ENCODE data around the gene TOR1AIP1. TPM values are rescaled to one million over a fixed set of nuclear protein-coding genes. Genes with fewer than 3 reads are reported as not detected.
A peak's percentile ranks its signal among the peaks of the same experiment; 100 is the strongest.

Gene TOR1AIP1
- total RNA-seq, 1 donor from 2014 or later, result 68.8 TPM

DNA sequence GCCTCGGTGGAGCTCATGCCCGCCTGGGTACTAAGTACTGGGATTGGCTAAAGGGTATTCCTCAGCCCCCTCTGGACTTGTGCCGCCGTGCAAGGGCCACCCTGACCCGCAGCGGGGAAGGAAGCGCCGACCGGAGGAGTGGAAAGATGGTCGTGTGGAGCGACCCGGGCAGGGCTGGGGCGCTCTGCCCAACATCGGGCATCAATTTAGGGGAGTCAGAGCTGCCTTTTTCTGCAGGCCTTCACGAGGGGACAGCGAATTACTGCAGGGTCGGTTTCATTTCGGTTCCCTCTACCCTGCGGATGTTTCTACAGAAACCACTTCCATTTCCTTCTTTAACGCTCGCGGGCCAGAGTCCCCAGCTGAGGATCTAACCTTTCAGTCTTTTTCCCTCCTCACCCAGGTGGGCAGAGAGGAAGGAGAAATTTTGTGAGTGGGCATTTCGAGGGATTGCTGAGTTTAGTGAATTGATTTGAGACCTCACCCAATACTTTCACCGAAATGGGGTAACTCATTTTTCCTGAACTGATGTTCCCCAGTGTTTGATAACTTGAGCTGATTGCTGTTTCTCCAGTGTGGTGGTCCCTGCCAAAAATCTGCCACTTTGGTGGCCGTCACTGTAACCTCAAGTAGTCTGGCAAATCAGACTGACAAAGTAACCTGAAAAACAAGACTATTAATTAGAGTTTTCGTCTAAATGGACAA, 1.1 kb downstream of the TOR1AIP1 start:
- intact Hi-C loops (cut with DNase I), result no loop called here
- DNase-seq, result no peak

GRCh38 chr1:179883745-179884138, 1.7 kb downstream of the TOR1AIP1 start:
- H3K9me3 ChIP-seq, result no peaks in the 10 kb centered on the region
- intact Hi-C loops (cut with DNase I), result no loop called here
- H3K27ac ChIP-seq, result peak overlapping the region; percentile 100
- TF ChIP-seq CTCF (IDR thresholded peaks at IDR 0.05), result no peak
- peak overlapping the region; percentile 91 for H3K4me3 ChIP-seq
- H3K27me3 ChIP-seq, result no peaks in the 10 kb centered on the region
- peaks cover 30% of the 10 kb centered on the region for H3K36me3 ChIP-seq
- ATAC-seq (no peak), DNase-seq (no peak)
- H3K4me1 ChIP-seq, result peaks cover 60% of the 10 kb centered on the region

More for the DNA sequence above, 1.1 kb downstream of the TOR1AIP1 start:
- ATAC-seq, result no peak
- peak overlapping the region; percentile 91 for H3K4me3 ChIP-seq
- no peaks in the 10 kb centered on the region for H3K27me3 ChIP-seq
- H3K36me3 ChIP-seq, result peaks cover 28% of the 10 kb centered on the region
- H3K4me1 ChIP-seq, result peaks cover 54% of the 10 kb centered on the region
- no peaks in the 10 kb centered on the region for H3K9me3 ChIP-seq
- no peak for TF ChIP-seq CTCF (IDR thresholded peaks at IDR 0.05)
- H3K27ac ChIP-seq, result peak overlapping the region; percentile 100

- Histone ChIP-seq H3K36me3 (peaks cover 66% of the 10 kb centered on the region), H3K27ac (no peak overlapping the region), H3K4me1 (peaks cover 49% of the 10 kb centered on the region), H3K27me3 (no peaks in the 10 kb centered on the region), H3K9me3 (no peaks in the 10 kb centered on the region), H3K4me3 (no peak overlapping the region)
- TF ChIP-seq CTCF (IDR thresholded peaks at IDR 0.05), result no peak
- ATAC-seq, result no peak
- intact Hi-C loops (cut with DNase I), result no loop called here
- DNase-seq, result no peak
These were observed 6.0 kb downstream of the TOR1AIP1 start for GRCh38 chr1:179888071-179888470.

DNA sequence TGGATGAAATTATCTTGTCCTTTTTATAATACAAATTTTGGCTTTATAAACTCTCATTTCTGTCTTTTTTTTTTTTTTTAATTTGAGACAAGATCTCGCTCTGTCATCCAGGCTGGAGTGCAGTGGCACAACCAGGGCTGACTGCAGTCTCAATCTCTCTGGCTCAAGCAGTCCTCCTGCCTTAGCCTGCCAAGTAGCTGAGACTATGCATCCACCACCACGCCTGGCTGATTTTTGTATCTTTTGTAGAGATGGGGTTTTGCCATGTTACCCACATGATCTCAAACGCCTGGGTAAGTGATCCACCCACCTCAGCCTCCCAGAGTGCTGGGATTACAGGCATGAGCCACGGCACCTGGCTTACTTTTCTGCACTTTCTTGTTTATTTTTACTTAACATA, 7.5 kb downstream of the TOR1AIP1 start:
- Histone ChIP-seq H3K36me3 (peaks cover 74% of the 10 kb centered on the region), H3K4me3 (no peak overlapping the region), H3K9me3 (no peaks in the 10 kb centered on the region), H3K27ac (no peak overlapping the region), H3K4me1 (peaks cover 39% of the 10 kb centered on the region), H3K27me3 (no peaks in the 10 kb centered on the region)
- intact Hi-C loops (cut with DNase I), result no loop called here
- TF ChIP-seq CTCF (IDR thresholded peaks at IDR 0.05), result no peak
- no peak for ATAC-seq
- DNase-seq, result no peak

- DNase-seq (no peak), ATAC-seq (no peak)
- H3K4me1 ChIP-seq, result no peaks in the 10 kb centered on the region
- no peaks in the 10 kb centered on the region for H3K27me3 ChIP-seq
- intact Hi-C loops (cut with DNase I), result no loop called here
- no peaks in the 10 kb centered on the region for H3K9me3 ChIP-seq
- no peak overlapping the region for H3K4me3 ChIP-seq
- peaks cover 75% of the 10 kb centered on the region for H3K36me3 ChIP-seq
- H3K27ac ChIP-seq, result no peak overlapping the region
- TF ChIP-seq CTCF (IDR thresholded peaks at IDR 0.05), result no peak
These were observed 28.8 kb downstream of the TOR1AIP1 start for GRCh38 chr1:179910934-179911333.
